ENCODE data around the gene ITGA6.

ITGA6 gene

DNA sequence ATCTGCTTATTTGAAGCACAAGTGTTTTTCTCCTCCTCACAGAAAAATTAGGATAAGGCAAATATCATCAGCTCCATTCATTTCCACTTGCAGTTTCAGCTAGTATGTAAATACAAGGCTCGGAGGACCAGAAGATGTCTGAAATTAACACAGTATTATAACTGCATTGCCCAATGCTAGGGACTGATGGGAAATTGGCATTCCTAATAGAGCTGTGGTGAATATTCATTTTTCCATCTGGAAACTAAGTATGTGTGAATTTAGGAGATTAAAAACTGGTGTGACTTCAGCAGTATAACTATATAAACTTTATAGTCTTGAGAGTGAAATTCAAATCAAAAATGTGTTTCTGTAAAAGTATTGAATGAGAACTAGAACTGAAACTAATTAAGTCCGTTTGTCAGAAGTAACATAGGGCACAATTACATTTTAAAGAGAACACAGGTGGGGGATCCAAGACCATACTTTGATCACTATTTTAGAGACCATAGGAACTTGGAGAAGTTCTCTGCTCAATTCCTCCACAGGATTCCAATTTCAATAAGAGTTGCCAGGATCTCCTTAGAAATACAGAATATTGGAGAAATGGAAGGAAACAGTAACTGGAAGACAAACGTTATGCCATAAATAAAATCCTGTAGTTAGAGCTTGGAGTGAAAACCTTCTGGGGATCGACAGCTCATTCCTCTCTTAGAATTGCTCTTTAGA is 12.1 kb upstream of the ITGA6 start (continued):
- no peak for TF ChIP-seq ZBTB10 (tag by site-specific recombination; IDR thresholded peaks at IDR 0.05)
- no peak for TF ChIP-seq ZFP3 (tag by site-specific recombination; IDR thresholded peaks at IDR 0.05; ENCODE audit: low read depth)
- TF ChIP-seq ZNF701 (tag by site-specific recombination; IDR thresholded peaks at IDR 0.05) = no peak
- no peak for TF ChIP-seq ZNF670 (tag by site-specific recombination; IDR thresholded peaks at IDR 0.05; ENCODE audit: low read depth)
- TF ChIP-seq ZNF292 (tag by site-specific recombination; IDR thresholded peaks at IDR 0.05; ENCODE audit: borderline replicate concordance, low read depth) = no peak

- no peaks in the 10 kb centered on the region for H3K36me3 ChIP-seq (ENCODE audit: control insufficient read depth in 2 of 2, insufficient read depth in 1 of 2, low read length in 2 of 2)
- H3K27ac ChIP-seq (ENCODE audit: extremely low read depth, low read depth, low read length) = no peak overlapping the region
- no peaks in the 10 kb centered on the region for H3K4me1 ChIP-seq (ENCODE audit: control insufficient read depth, insufficient read depth, low read length)
- H3K9me3 ChIP-seq (ENCODE audit: control insufficient read depth, insufficient read depth, low read depth, low read length) = no peaks in the 10 kb centered on the region
- H3K4me3 ChIP-seq (ENCODE audit: low read depth, low read length) = no peak overlapping the region
- no peak for TF ChIP-seq ZNF560 (tag by site-specific recombination; IDR thresholded peaks at IDR 0.05; ENCODE audit: borderline replicate concordance)
- peak; percentile 64 for TF ChIP-seq ZIC2 (tag by site-specific recombination; IDR thresholded peaks at IDR 0.05)
- ChIA-PET POLR2A (interaction anchor here (1.2 kb wide), 1 partner anchor 11 kb away, joined by 4 read pairs; no protein-coding TSS in a partner anchor), CTCF (interaction anchor here (2.1 kb wide), 1 partner anchor 46 kb away, joined by 8 read pairs; no protein-coding TSS in a partner anchor)
Measured at GRCh38 chr2:172415865-172416183, 11.6 kb upstream of the ITGA6 start.

GRCh38 chr2:172416447-172417058 is 10.8 kb upstream of the ITGA6 start:
- H3K27ac ChIP-seq (ENCODE audit: extremely low read depth, low read depth, low read length) = no peak overlapping the region
- CTCF ChIA-PET = interaction anchor here (0.7 to 2.1 kb wide), 3 partner anchors 12 to 45 kb away, joined by 3 to 8 read pairs (median 3); no protein-coding TSS in a partner anchor
- no peak for TF ChIP-seq REST (tag by site-specific recombination; IDR thresholded peaks at IDR 0.05)
- peak; percentile 27 for TF ChIP-seq SETDB1 (IDR thresholded peaks at IDR 0.05; ENCODE audit: insufficient read length, low read length)
- no peaks in the 10 kb centered on the region for H3K36me3 ChIP-seq (ENCODE audit: control insufficient read depth in 2 of 2, insufficient read depth in 1 of 2, low read length in 2 of 2)
- H3K4me1 ChIP-seq (ENCODE audit: control insufficient read depth, insufficient read depth, low read length) = no peaks in the 10 kb centered on the region
- POLR2A ChIA-PET = interaction anchor here (1.2 kb wide), 1 partner anchor 10 kb away, joined by 4 read pairs; no protein-coding TSS in a partner anchor
- H3K4me3 ChIP-seq (ENCODE audit: low read depth, low read length) = no peak overlapping the region
- no peaks in the 10 kb centered on the region for H3K9me3 ChIP-seq (ENCODE audit: control insufficient read depth, insufficient read depth, low read depth, low read length)

GRCh38 chr2:172420216-172420615 is 7.2 kb upstream of the ITGA6 start:
- no peaks in the 10 kb centered on the region for H3K4me1 ChIP-seq (ENCODE audit: control insufficient read depth, insufficient read depth, low read length)
- ChIA-PET CTCF (interaction anchor here (1.4 kb wide), 1 partner anchor 41 kb away, joined by 3 read pairs; no protein-coding TSS in a partner anchor), POLR2A (no interaction called here)
- no peak overlapping the region for H3K4me3 ChIP-seq (ENCODE audit: low read depth, low read length)
- H3K36me3 ChIP-seq (ENCODE audit: control insufficient read depth in 2 of 2, insufficient read depth in 1 of 2, low read length in 2 of 2) = no peaks in the 10 kb centered on the region
- H3K27ac ChIP-seq (ENCODE audit: extremely low read depth, low read depth, low read length) = no peak overlapping the region
- H3K9me3 ChIP-seq (ENCODE audit: control insufficient read depth, insufficient read depth, low read depth, low read length) = no peaks in the 10 kb centered on the region
- TF ChIP-seq ZNF274 (IDR thresholded peaks at IDR 0.05; ENCODE audit: low read length) = no peak
- no peak for TF ChIP-seq ZNF274 (tag by site-specific recombination; IDR thresholded peaks at IDR 0.05; ENCODE audit: borderline replicate concordance)
- no peak for TF ChIP-seq ZNF23 (tag by site-specific recombination; IDR thresholded peaks at IDR 0.05; ENCODE audit: borderline replicate concordance)
- TF ChIP-seq SCRT2 (tag by site-specific recombination; IDR thresholded peaks at IDR 0.05) = no peak
- no peak for TF ChIP-seq KLF9 (tag by site-specific recombination; IDR thresholded peaks at IDR 0.05; ENCODE audit: low read depth)
- TF ChIP-seq ZNF112 (tag by site-specific recombination; IDR thresholded peaks at IDR 0.05) = no peak
- TF ChIP-seq ELK4 (IDR thresholded peaks at IDR 0.05; ENCODE audit: borderline replicate concordance, low read depth, low read length) = no peak
- TF ChIP-seq ZNF223 (tag by site-specific recombination; IDR thresholded peaks at IDR 0.05) = no peak
- no peak for TF ChIP-seq FEZF1 (tag by site-specific recombination; IDR thresholded peaks at IDR 0.05)
- TF ChIP-seq ZXDB (tag by site-specific recombination; IDR thresholded peaks at IDR 0.05) = no peak
- no peak for TF ChIP-seq ZNF548 (tag by site-specific recombination; IDR thresholded peaks at IDR 0.05)
- no peak for TF ChIP-seq ZNF664 (tag by site-specific recombination; IDR thresholded peaks at IDR 0.05)

Data from HEK293 (cell line).